Neuron (in vitro differentiated cells): ENCODE data around the gene MCOLN1.
"Not testable (repeated sequence)": the region's sequence is repeated elsewhere in the genome, so short reads cannot be mapped to it uniquely, and the experiment has no call there.

ENCODE experiments used
- H2AFZ ChIP-seq: one replicate; pipeline ENCODE4 v1.6.1; 2013; ENCODE audit warnings: low read depth, mild to moderate bottlenecking, inconsistent platforms, low read length, moderate library complexity
- H3K27me3 ChIP-seq: one replicate; pipeline ENCODE4 v1.6.1; 2013; ENCODE audit warnings: low read length; ENCODE audit not compliant: insufficient read depth
- H3K36me3 ChIP-seq: one replicate; pipeline ENCODE4 v1.6.1; 2013; ENCODE audit warnings: low read length; ENCODE audit not compliant: insufficient read depth
- H3K4me1 ChIP-seq: one replicate; pipeline ENCODE4 v1.6.1; 2013; ENCODE audit warnings: low read length; ENCODE audit not compliant: insufficient read depth
- H3K4me3 ChIP-seq: 2 replicates; pipeline ENCODE4 v1.5.1; 2013; ENCODE audit warnings: mild to moderate bottlenecking, low read length, moderate library complexity
- H3K9me3 ChIP-seq: one replicate; pipeline ENCODE4 v1.6.1; 2013; ENCODE audit warnings: low read length

MCOLN1 gene

DNA sequence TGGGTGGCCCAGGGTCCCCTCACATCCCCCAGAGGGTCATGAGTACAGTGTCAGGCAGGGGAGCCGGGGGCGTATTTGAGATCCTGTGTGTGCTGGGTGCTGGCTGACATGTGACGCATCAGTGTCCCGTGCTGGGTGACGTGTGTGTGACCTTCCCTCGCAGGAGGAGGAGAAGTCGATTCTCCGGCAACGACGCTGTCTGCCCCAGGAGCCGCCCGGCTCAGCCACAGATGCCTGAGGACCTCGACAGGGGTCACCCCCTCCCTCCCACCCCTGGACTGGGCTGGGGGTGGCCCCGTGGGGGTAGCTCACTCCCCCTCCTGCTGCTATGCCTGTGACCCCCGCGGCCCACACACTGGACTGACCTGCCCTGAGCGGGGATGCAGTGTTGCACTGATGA, 38.9 kb downstream of the MCOLN1 start:
- peaks cover 22% of the 10 kb centered on the region for H3K36me3 ChIP-seq
- H3K9me3 ChIP-seq = no peaks in the 10 kb centered on the region
- no peaks in the 10 kb centered on the region for H3K4me1 ChIP-seq
- no peak overlapping the region for H3K4me3 ChIP-seq
- no peak overlapping the region for H2AFZ ChIP-seq
- no peaks in the 10 kb centered on the region for H3K27me3 ChIP-seq

DNA sequence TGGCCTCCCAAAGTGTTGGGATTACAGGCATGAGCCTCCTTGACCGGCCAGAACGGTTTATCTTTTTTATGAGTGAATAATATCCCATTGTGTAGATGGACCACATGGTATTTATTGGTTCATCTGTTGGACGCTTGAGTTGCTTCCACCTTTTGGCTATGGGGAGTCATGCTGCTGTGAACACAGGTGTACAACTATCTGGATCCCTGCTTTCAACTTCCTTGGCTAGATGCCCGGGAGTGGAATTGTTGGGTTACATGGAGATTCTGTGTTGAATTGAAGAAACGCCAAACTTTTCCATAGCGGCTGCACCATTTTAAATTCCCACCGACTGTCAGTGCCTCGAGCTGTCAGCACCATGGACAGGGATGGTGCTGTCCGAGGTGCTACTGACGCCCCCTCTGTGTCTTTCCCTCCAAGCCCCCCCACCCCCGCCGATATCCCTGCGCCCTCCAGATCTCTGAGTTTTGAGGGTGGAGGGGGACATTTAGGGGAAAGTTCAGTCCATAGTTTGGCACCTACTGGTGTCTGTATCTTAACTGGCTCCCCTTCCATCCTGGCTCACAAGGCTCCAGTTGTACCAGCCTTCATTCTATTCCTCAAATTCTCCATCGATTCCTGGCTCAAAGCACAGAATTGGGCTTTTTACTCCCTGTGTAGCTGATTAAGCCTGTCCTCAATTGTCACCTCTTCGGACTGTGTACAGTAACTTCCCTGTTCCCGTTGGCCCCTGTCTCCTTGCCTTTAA, 40.4 kb downstream of the MCOLN1 start:
- no peak overlapping the region for H2AFZ ChIP-seq
- H3K4me1 ChIP-seq = no peaks in the 10 kb centered on the region
- no peak overlapping the region for H3K4me3 ChIP-seq
- no peaks in the 10 kb centered on the region for H3K27me3 ChIP-seq
- no peaks in the 10 kb centered on the region for H3K9me3 ChIP-seq
- peaks cover 10% of the 10 kb centered on the region for H3K36me3 ChIP-seq

- no peaks in the 10 kb centered on the region for H3K36me3 ChIP-seq
- no peaks in the 10 kb centered on the region for H3K9me3 ChIP-seq
- no peak overlapping the region for H3K4me3 ChIP-seq
- no peak overlapping the region for H2AFZ ChIP-seq
- H3K4me1 ChIP-seq = no peaks in the 10 kb centered on the region
- no peaks in the 10 kb centered on the region for H3K27me3 ChIP-seq
Observed at GRCh38 chr19:7564866-7565265, 42.4 kb downstream of the MCOLN1 start.

- no peak overlapping the region for H3K4me3 ChIP-seq
- no peaks in the 10 kb centered on the region for H3K27me3 ChIP-seq
- H3K4me1 ChIP-seq = no peaks in the 10 kb centered on the region
- no peak overlapping the region for H2AFZ ChIP-seq
- H3K9me3 ChIP-seq = no peaks in the 10 kb centered on the region
- H3K36me3 ChIP-seq = no peaks in the 10 kb centered on the region
Observed at GRCh38 chr19:7565332-7565731, 42.9 kb downstream of the MCOLN1 start.

DNA sequence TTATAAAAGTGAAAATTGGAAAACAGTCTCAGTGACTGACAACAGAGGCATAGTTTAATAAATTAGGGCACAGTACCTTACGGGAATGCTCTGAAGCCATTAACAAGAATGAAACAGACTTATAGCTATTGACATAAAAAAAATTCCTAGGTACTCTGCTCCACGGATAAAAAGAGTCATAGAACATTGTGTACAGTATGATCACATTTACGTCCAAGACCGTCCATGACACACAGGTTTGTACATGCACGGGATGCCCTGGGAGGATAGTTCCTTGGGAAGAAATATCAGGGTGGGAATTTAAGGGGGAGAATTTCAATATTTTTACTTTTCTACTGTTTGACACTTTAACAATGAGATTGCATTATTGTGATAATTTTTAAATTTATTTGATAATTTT, 48.3 kb downstream of the MCOLN1 start:
- Histone ChIP-seq H3K4me1 (no peaks in the 10 kb centered on the region), H3K9me3 (no peaks in the 10 kb centered on the region), H3K4me3 (no peak overlapping the region), H2AFZ (no peak overlapping the region), H3K27me3 (no peaks in the 10 kb centered on the region), H3K36me3 (no peaks in the 10 kb centered on the region)

- no peaks in the 10 kb centered on the region for H3K9me3 ChIP-seq
- H3K4me3 ChIP-seq = no peak overlapping the region
- H2AFZ ChIP-seq = no peak overlapping the region
- no peaks in the 10 kb centered on the region for H3K36me3 ChIP-seq
- peaks cover 2% of the 10 kb centered on the region for H3K27me3 ChIP-seq
- H3K4me1 ChIP-seq = no peaks in the 10 kb centered on the region
Observed at GRCh38 chr19:7575434-7576040, 53.1 kb downstream of the MCOLN1 start.

- not testable (repeated sequence) for H3K27me3 ChIP-seq, H2AFZ ChIP-seq, H3K4me3 ChIP-seq, H3K9me3 ChIP-seq, H3K36me3 ChIP-seq, H3K4me1 ChIP-seq
Observed at GRCh38 chr19:7577422-7577821, 55.0 kb downstream of the MCOLN1 start.

DNA sequence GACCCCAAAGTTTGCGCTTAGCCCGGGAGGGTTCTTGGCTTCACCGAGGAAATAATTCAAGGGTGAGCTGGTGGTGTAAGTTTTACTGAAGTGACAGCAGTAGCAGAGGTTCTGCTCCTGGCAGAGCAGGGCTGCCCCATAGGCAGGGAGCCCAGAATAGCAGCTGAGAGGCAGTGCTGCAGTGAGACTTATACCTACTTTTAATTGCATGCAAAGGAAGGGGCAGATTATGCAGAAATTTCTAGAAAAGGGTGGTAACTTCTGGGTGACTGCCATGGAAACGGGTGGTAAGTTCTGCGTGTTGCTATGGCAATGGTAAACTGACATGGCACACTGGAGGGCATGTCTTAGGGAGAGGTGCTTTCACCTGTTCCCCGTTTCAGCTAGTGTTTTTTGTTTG, 55.7 kb downstream of the MCOLN1 start:
- no peak overlapping the region for H2AFZ ChIP-seq
- no peaks in the 10 kb centered on the region for H3K36me3 ChIP-seq
- no peaks in the 10 kb centered on the region for H3K9me3 ChIP-seq
- peaks cover 5% of the 10 kb centered on the region for H3K27me3 ChIP-seq
- H3K4me3 ChIP-seq = no peak overlapping the region
- no peaks in the 10 kb centered on the region for H3K4me1 ChIP-seq

DNA sequence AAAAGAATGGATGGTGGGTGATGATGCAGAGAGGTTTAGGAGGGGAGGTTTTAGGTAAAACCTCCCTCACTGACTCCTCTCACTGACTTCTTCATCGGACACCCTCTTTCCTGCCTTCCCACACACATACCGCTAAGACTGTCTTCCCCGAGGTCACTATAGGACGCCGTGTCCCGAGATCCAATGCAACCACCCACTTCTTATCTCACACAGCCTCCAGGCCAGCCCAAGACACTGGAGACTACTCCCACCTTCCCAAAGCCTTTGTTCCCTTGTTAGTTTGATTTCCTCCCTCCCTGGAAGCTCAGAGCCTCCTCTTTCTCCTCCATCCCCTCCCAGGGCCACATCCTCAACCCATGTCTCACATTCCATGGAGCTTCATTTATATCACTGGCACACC, 56.8 kb downstream of the MCOLN1 start:
- no peaks in the 10 kb centered on the region for H3K9me3 ChIP-seq
- H3K36me3 ChIP-seq = no peaks in the 10 kb centered on the region
- peaks cover 7% of the 10 kb centered on the region for H3K27me3 ChIP-seq
- no peak overlapping the region for H3K4me3 ChIP-seq
- no peak overlapping the region for H2AFZ ChIP-seq
- no peaks in the 10 kb centered on the region for H3K4me1 ChIP-seq

DNA sequence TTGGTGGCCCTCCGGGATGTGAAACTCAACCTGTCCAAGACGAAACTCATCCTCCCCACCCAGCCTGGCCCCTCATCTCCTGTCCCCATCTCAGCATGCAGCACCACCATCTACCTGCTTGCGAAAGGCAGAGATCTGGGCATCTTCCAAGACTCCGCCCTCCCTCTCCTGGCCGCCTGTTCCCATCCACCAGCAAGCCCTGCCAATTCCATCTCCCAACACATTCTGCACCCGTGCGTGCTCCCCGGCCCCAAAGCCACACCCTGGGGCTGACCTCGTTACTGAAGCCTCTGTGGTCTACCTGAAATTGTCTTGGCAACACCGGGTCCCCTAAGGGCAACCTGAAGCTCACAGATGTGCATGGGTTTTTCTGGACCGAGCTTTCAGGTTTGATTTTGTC, 60.0 kb downstream of the MCOLN1 start:
- H3K4me3 ChIP-seq = no peak overlapping the region
- H3K27me3 ChIP-seq = peaks cover 7% of the 10 kb centered on the region
- H2AFZ ChIP-seq = no peak overlapping the region
- H3K4me1 ChIP-seq = no peaks in the 10 kb centered on the region
- H3K9me3 ChIP-seq = no peaks in the 10 kb centered on the region
- no peaks in the 10 kb centered on the region for H3K36me3 ChIP-seq
